Measurements from ENCODE around the gene TRIM64. TPM values are rescaled to one million over a fixed set of nuclear protein-coding genes. Genes with fewer than 3 reads are reported as not detected.
"Not testable (repeated sequence)": the region's sequence is repeated elsewhere in the genome, so short reads cannot be mapped to it uniquely, and the experiment has no call there.

Gene TRIM64
- polyA plus RNA-seq (2012; ENCODE audit: insufficient read length, low read depth), result not detected

GRCh38 chr11:89965737-89966136, at the start of gene TRIM64:
TRIM64 (plus strand) TSS chr11:89966037; CDS start chr11:89968504, 2,467 bp downstream.
- not testable (repeated sequence) for TF ChIP-seq REST (IDR thresholded peaks at IDR 0.05; ENCODE audit: insufficient read depth in 1 of 2, low read depth in 2 of 2, low read length in 2 of 2); POLR2AphosphoS5 (IDR thresholded peaks at IDR 0.05; ENCODE audit: low read depth, low read length); FOXP2 (optimal IDR thresholded peaks at IDR 0.05; ENCODE audit: borderline replicate concordance, extremely low read depth, extremely low read length, insufficient read depth)

- no peak for TF ChIP-seq SIN3A (IDR thresholded peaks at IDR 0.05; ENCODE audit: borderline replicate concordance, insufficient read depth, low read length)
- no peak for TF ChIP-seq FOXP2 (optimal IDR thresholded peaks at IDR 0.05; ENCODE audit: borderline replicate concordance, extremely low read depth, extremely low read length, insufficient read depth)
- TF ChIP-seq TAF1 (IDR thresholded peaks at IDR 0.05; ENCODE audit: borderline replicate concordance, insufficient read depth, low read length), result no peak
- no peak for TF ChIP-seq POLR2AphosphoS5 (IDR thresholded peaks at IDR 0.05; ENCODE audit: low read depth, low read length)
- TF ChIP-seq REST (IDR thresholded peaks at IDR 0.05; ENCODE audit: insufficient read depth in 1 of 2, low read depth in 2 of 2, low read length in 2 of 2), result no peak
Observed at GRCh38 chr11:89922195-89922660, 43.6 kb upstream of the TRIM64 start, which contains the start of gene TRIM49D1. TRIM49D1 (minus strand) TSS chr11:89922245; CDS start chr11:89917710, 4,535 bp downstream.

- not testable (repeated sequence) for TF ChIP-seq POLR2AphosphoS5 (IDR thresholded peaks at IDR 0.05; ENCODE audit: low read depth, low read length); REST (IDR thresholded peaks at IDR 0.05; ENCODE audit: insufficient read depth in 1 of 2, low read depth in 2 of 2, low read length in 2 of 2); SIN3A (IDR thresholded peaks at IDR 0.05; ENCODE audit: borderline replicate concordance, insufficient read depth, low read length)
Observed at GRCh38 chr11:89923764-89924163, 42.1 kb upstream of the TRIM64 start, which contains the start of gene TRIM49D2. TRIM49D2 (plus strand) TSS chr11:89924064; CDS start chr11:89926762, 2,698 bp downstream.

All from PFSK-1 (cell line).